GM21737 (cell line): Measurements from ENCODE around the gene GABPB1.

ENCODE experiments used
- ATAC-seq: cut with Tn5 transposase; IDR thresholded peaks from one replicate; pipeline ENCODE4 v1.9.1; 2021; ENCODE audit warnings: mild to moderate bottlenecking, moderate library complexity; ENCODE audit not compliant: unreplicated experiment

Gene GABPB1

DNA sequence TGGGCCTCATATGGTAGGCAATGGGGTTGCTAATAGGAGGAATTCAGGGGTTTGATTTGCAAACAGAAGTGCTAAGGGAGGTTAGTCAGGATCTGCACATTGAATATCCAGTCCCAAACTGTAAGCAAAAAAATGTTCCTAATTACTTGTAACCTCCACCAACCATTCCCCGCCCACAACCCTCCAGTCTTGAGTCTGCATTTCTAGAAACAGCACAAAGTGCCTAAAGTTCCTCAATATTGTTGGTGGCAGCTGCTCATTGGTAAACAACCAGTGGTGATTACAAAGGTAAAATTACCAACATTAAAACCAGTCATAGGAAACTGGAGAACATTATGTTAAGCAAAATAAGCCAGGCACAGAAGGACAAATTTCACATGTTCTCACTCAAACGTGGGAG, 108.4 kb downstream of the GABPB1 start:
- ATAC-seq: no peak

DNA sequence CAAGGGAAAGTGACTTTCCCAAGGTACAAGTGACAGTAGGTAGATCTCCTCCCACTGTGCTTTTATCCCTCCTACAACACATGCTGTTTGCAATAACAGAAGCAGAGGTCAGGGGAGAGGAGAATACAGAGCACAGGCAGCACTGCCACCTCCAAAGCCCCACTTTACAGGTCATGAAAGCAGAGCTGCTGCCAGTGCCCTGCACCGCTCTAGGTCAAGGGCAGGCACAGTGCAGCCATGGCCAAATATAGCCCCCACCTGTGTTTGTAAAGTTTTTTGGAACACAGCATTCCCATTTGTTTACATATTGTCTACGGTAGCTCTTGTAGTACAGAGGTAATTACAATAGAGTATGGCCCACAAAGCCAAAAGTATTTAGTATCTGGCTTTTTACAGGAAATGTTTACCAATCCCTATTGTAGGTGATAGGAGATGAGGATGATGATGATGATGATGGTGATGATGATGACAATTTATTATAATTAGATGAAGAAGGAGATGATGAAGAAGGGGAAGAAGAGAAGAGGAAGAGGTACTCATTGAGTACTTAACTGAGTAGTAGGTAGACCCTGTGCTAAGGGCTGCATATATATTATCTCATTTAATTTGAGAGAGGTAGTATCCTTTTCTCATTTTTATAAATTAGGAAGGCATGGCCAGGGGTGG, 109.9 kb downstream of the GABPB1 start:
- ATAC-seq: no peak

DNA sequence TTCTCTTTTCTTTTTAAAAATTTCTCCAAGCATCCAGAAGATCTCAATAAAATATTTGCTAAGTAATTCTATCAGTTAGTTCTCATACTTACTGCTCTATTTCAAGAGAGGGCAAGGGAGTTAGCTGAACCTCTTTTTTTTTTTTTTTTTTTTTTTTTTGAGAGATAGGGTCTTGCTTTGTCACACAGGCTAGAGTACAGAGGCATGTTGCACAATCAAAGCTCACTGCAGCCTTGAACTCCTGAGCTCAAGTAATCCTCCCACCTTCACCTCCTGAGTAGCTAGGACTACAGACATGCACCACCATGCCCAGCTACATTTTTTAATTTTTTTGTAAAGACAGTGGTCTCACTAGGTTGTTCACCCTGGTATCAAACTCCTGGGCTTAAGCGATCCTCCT, 110.8 kb downstream of the GABPB1 start:
- no peak for ATAC-seq

DNA sequence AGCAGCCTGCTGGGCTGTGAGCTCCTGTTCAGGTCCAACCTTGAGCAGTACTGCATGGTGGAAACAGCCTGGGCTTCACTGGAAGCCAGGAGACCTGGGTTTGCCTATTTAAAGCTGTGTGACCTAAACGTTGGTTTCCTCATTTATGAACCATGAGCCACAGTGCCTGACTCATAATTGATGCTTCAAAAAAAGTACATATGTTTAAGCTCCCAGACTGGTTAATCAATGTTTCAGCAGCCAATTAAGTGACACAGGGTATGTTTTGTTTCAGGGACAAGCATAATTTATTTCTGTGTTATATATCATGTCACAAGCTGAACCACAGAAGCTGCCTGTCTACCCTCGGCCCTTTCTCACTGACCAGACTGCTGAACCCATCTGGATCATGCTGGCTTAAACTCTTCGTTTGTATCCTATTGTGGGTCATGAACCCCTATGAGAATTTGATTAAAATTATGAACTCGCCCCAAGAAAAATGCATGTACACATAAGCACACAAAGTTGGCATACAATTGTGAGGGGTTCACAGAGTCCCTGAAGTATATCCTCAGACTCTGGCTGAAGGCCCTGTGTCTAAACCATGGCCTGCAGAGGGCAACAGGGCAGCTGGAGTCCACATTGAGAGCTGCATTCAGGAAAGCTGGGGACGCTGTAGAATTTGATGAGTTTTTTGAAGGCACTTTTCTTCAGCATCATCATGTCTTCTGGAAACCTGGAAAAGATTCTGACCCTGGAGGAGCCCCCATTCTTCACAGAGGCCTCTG, 113.1 kb downstream of the GABPB1 start:
- ATAC-seq: no peak

DNA sequence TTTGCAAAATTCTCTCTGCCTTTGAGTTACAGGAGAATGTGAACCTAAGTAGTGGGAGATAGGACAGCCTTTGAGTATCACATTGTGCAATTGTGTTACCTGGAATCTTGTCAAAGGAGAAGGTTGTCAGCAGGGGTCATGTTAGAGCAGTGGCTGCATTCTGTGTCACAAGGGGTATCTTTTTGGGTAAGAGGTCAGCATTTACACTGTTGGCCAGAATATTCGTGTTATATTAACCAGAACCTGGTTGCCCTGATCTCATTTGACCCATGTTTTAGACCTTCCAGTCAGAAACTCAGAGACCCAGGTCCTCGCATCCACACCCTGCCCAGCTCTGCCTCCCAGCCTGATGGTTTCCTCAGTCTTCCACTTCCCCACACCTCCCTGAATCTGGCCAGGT, 116.7 kb downstream of the GABPB1 start:
- no peak for ATAC-seq

DNA sequence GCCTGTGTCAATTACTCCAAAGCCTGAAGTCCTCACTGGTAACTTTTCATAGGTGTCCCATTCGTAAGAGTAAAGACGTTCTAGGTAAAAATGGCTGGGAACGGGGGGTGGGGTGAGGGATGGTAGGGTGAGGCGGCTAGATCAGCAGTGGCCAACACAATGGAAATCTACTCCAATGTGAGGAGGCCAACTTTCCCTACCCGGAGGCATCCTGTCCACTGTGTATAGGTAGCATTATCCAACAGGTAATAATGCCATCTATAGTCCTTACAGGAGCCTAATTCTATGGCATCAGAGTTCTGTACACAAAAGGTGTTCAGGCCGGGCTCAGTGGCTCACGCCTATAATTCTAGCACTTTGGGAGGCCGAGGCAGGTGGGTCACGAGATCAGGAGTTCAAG, 118.6 kb downstream of the GABPB1 start:
- no peak for ATAC-seq

DNA sequence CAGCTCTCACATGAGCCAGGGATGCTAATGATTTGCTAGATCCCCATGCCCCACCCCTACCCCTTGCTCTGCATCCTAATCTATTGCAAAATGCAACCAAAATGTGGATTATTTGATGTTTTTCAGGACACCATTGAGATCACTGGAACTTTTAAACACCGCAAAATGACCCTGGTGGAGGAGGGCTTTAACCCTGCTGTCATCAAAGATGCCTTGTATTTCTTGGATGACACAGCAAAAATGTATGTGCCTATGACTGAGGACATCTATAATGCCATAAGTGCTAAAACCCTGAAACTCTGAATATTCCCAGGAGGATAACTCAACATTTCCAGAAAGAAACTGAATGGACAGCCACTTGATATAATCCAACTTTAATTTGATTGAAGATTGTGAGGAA, 119.2 kb downstream of the GABPB1 start:
- ATAC-seq: no peak

DNA sequence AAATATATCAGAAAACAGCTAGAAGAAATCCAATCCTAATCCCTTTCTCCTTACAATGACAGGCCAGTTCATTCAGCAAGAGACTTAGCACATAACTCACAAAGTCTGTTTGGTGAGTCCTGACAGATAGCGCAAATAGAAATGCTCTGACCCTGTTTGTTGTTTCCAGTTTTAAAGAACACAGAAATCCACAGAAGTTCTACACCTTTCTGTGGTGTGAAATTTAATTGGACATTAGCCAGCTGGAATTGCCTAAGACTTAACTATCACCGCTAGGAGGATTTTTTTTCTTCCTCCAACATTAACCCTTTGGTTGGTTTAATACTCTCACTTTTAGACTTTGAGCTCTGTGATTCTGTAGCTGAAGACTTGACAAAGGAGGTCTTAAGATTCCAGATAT, 120.2 kb downstream of the GABPB1 start:
- no peak for ATAC-seq

DNA sequence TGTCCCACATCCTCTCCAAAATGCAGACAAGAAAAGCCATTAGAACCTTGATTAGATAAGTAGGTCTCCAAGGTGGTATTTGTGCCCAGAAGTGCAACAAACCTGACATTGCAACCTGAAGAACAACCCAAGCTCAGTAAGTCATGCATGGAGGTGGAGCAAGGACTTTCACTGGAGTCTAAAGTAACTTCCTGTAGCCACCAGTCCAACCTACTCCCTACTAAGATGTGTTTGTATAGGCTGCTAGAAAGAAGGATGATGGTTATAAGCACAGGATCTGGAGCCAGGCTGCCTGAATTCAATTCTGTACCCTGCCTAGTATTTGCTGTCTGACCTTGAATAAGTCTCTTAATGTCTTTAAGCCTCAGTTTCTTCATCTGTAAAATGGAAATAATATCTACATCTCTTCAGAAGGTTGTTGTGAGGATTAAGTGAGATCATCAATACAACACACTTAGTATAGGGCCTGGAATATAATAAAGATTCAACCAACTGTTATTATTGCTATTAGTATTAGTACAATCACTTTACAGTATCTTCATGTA, 121.7 kb downstream of the GABPB1 start:
- ATAC-seq: no peak

DNA sequence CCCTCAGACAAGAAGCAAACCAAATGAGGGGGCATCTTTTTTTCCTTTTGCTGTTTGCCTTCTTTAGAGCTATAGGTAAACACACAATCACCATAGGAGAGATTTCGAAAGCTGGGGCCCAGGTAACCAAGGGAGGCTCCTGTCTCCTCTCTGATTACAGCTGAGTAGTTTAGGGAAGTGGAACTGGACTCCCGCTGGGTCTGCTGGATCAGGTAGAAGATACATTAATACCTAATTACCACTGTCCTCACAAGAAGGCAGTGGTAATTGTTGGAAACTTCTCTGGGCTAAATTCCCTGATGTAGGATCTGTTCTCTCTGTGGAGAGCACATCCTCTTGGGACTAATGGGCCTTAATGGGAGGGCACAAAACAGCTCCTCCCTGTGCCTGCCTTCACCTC, 122.2 kb downstream of the GABPB1 start:
- ATAC-seq: no peak

DNA sequence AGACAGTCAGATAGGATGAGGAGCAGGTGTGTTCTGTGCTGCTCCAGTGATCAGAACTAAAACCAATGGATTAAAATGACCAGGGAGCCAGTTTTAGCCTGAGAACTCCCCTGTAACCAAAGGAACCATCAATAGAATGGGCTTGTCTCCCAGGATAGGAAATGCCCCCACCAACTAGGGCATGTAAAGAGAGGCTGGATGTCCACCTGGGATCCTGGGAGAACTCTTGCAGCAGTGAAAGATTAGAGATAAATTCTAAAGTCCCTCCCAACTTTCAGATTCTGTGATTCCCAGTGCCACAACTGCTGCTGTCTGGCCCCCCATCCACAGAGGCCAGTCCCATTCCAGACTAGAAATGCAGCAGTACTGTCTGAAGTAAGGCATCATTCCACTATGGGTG, 123.2 kb downstream of the GABPB1 start:
- ATAC-seq: no peak

DNA sequence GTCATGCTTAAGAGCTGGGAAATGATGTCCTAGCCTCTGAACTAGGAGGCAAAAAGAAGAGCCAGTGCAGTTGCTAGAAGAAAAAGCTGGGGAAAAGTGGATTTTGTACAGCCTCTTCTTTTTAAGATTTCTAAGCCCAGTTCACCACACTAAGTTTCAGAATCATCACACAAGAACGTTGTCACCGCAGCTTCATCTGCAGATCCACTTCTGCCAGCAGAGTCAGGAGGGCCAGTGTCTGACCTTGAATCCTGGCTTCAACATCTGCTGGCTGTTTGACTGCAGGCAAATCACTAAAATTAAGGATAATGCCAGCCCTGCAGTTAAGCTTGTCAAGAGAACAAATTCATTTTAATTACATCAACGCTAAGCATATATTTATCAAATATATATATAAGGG, 125.7 kb downstream of the GABPB1 start:
- ATAC-seq: no peak

DNA sequence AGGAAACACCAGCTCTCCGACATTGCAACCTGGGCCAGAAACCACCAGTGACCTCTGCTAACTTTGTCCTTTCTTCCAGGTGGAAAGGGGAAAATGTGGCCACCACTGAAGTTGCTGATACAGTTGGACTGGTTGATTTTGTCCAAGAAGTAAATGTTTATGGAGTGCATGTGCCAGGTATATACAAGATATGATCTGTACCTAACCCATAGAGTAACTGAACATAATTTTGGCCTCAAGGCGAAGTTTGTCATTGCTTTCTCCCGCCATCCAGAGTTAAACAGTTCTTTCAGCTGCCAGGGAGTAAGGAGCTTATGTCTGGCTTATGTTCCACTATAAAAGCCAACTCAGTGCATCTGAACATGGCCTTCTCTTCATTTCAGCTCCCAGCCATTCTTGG, 126.1 kb downstream of the GABPB1 start:
- no peak for ATAC-seq

DNA sequence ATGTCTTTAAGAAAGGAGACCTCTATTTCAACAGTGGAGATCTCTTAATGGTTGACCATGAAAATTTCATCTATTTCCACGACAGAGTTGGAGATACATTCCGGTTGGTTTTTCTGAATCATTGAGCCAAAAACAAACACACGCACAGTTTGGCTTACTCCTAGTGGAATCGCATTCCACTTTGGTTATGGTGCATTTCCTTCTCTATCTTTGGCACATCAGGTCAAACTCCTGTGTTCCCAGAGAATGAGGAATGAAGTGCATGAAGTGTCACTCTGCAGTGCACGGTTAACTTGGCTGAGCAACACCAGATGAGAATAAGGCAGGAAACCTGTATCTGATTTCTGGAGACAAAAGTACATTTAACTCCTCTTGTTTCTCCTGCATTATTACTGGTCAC, 127.9 kb downstream of the GABPB1 start:
- no peak for ATAC-seq

DNA sequence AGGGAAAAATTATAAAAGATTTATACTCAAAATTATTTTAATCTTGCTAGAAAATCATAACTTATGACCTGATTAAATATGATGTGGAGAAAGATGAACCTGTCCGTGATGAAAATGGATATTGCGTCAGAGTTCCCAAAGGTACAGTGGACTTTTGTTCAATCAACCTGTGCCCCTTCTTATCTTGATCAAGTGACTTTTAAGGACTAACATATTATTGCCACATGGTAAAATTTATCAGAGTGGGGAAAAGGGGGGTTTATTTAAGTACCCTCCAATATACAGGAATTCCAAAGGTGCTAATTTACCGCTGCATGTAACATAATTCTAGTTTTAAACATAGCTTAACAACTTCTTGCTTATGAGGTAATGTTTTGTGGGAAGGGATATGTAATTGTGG, 129.1 kb downstream of the GABPB1 start:
- no peak for ATAC-seq
